Endothelial cell of umbilical vein (primary cell): Measurements from ENCODE around the gene HOXA4. TPM values are rescaled to one million over a fixed set of nuclear protein-coding genes. Genes with fewer than 3 reads are reported as not detected.

ENCODE experiments used
- BruUV-seq: library from RNA; stranded (reverse); fragments of 400-500 nt; replicated peaks from 2 replicates; lab custom pipeline; 2021; lab: Mats Ljungman, UMichigan
- CTCF ChIA-PET: fragments of 300-600, 350-600 bp; sonication (Branson Sonifier 250); formaldehyde crosslinking; loops from one replicate; lab custom pipeline; 2021; ENCODE audit warnings: antibody characterized with exemption, inconsistent platforms; lab: Charles Lee
- POLR2A ChIA-PET: fragments of 300-600, 350-600 bp; sonication (Branson Sonifier 250); formaldehyde crosslinking; loops from one replicate; lab custom pipeline; 2021; ENCODE audit warnings: antibody characterized with exemption, inconsistent platforms; lab: Charles Lee
- DNase-seq: peaks from one replicate; pipeline ENCODE4 v3.0.0-alpha.2; 2011; ENCODE audit warnings: low read depth, low spot score
- FAIRE-seq: peaks from 2 replicates; lab custom pipeline; 2011; peaks lifted over from hg19 to GRCh38; lab: Jason Lieb, UNC
- H2AFZ ChIP-seq: 2 replicates; pipeline ENCODE4 v1.6.0; 2012; ENCODE audit warnings: low read depth, low read length, control low read depth, inconsistent platforms
- H3K27ac ChIP-seq: 2 replicates; pipeline ENCODE4 v1.5.1; 2011; ENCODE audit warnings: low read depth, mild to moderate bottlenecking, control low read depth, low read length, moderate library complexity; ENCODE audit not compliant: insufficient read depth
- H3K27me3 ChIP-seq, 2 experiments: 2 replicates each; pipeline versions ENCODE4 v1.6.0 to v1.6.1; 2011; ENCODE audit warnings: low read length in 2 of 2, mixed read lengths in 1 of 2; ENCODE audit not compliant: control insufficient read depth in 2 of 2, insufficient read depth in 2 of 2
- H3K36me3 ChIP-seq, 2 experiments: 2 replicates in 1 of 2; 3 replicates in 1 of 2; pipeline ENCODE4 v1.5.1; 2011; ENCODE audit warnings: low read length in 2 of 2, mild to moderate bottlenecking in 1 of 2, moderate library complexity in 1 of 2; ENCODE audit not compliant: control insufficient read depth in 2 of 2, insufficient read depth in 2 of 2; ENCODE audit errors: extremely low read depth in 1 of 2
- H3K4me1 ChIP-seq: 3 replicates; pipeline ENCODE4 v1.5.1; 2011; ENCODE audit warnings: mild to moderate bottlenecking, low read length; ENCODE audit not compliant: control insufficient read depth, insufficient read depth; ENCODE audit errors: extremely low read depth
- H3K4me2 ChIP-seq: 2 replicates; pipeline ENCODE4 v1.6.1; 2011; ENCODE audit warnings: low read length, control low read depth, mixed read lengths; ENCODE audit not compliant: insufficient read depth
- H3K4me3 ChIP-seq, 3 experiments: fragments of 200-600 bp in 1 of 3; sonication (generic), shearing (Covaris generic) in 1 of 3; replicated peaks in 1 of 3; 2 replicates each; pipeline ENCODE4 v1.5.1; 2011 to 2016; ENCODE audit warnings: control low read depth in 3 of 3, low read length in 3 of 3, mild to moderate bottlenecking in 2 of 3, inconsistent platforms in 1 of 3, low read depth in 1 of 3, moderate library complexity in 1 of 3; ENCODE audit not compliant: insufficient read depth in 1 of 3
- H3K79me2 ChIP-seq: 2 replicates; pipeline ENCODE4 v1.6.0; 2012; ENCODE audit warnings: low read length, inconsistent platforms; ENCODE audit not compliant: control insufficient read depth, insufficient read depth
- H3K9ac ChIP-seq: replicated peaks from 2 replicates; pipeline ENCODE3; 2011; ENCODE audit warnings: low read length, control low read depth; ENCODE audit not compliant: insufficient read depth; ENCODE audit errors: extremely low read depth
- H3K9me1 ChIP-seq: replicated peaks from 3 replicates; pipeline ENCODE4 v1.6.0; 2011; ENCODE audit warnings: mild to moderate bottlenecking, low read length; ENCODE audit not compliant: control insufficient read depth, insufficient read depth; ENCODE audit errors: extremely low read depth
- H3K9me3 ChIP-seq: replicated peaks from 2 replicates; pipeline ENCODE4 v1.5.1; 2012; ENCODE audit warnings: low read length, inconsistent platforms; ENCODE audit not compliant: control insufficient read depth, insufficient read depth
- H4K20me1 ChIP-seq: replicated peaks from 2 replicates; pipeline ENCODE3; 2011; ENCODE audit warnings: mild to moderate bottlenecking, low read length; ENCODE audit not compliant: control insufficient read depth, insufficient read depth; ENCODE audit errors: extremely low read depth
- EZH2 ChIP-seq: IDR thresholded peaks from 2 replicates; pipeline ENCODE4 v1.6.1; 2012; ENCODE audit warnings: borderline replicate concordance, low read depth, mild to moderate bottlenecking, moderate library complexity, low read length, inconsistent platforms; ENCODE audit not compliant: severe bottlenecking
- FOS ChIP-seq: IDR thresholded peaks from 2 replicates; pipeline ENCODE4 v1.6.1; 2011; ENCODE audit warnings: mild to moderate bottlenecking, low read length, moderate library complexity, borderline replicate concordance; ENCODE audit not compliant: insufficient read depth
- GATA2 ChIP-seq: IDR thresholded peaks from 2 replicates; pipeline ENCODE4 v1.7.0; 2011; ENCODE audit warnings: low read depth, mild to moderate bottlenecking, moderate library complexity, mixed read lengths, low read length; ENCODE audit not compliant: insufficient read length, insufficient read depth
- JUN ChIP-seq: IDR thresholded peaks from 2 replicates; pipeline ENCODE4 v1.6.1; 2011; ENCODE audit warnings: borderline replicate concordance, low read depth; ENCODE audit not compliant: insufficient read length, insufficient read depth
- MYC ChIP-seq: IDR thresholded peaks from one replicate; pipeline ENCODE4 v1.6.1; 2011; ENCODE audit warnings: mild to moderate bottlenecking, low read depth, low read length
- POLR2A ChIP-seq: IDR thresholded peaks from 2 replicates; pipeline ENCODE4 v1.6.1; 2012; ENCODE audit warnings: low read depth, mild to moderate bottlenecking, control low read depth, low read length
- POLR2AphosphoS5 ChIP-seq: IDR thresholded peaks from 2 replicates; pipeline ENCODE4 v1.6.1; 2012; ENCODE audit warnings: low read depth, mild to moderate bottlenecking, control low read depth, low read length, moderate library complexity; ENCODE audit not compliant: insufficient read depth
- dilution Hi-C: fragments of 300-500 bp; cut with MboI; formaldehyde crosslinking; loops from one replicate; pipeline ENCODE4 v1.15.0; 2019; ENCODE audit warnings: low sequenced_read_pairs; ENCODE audit not compliant: extremely low pct_ligation_motif_present
- intact Hi-C: fragments of 100-400 bp; cut with micrococcal nuclease; formaldehyde crosslinking; loops from one replicate; pipeline ENCODE4 v1.10.0; 2022
- polyA plus RNA-seq, 4 experiments: library from polyadenylated mRNA; depleted of rRNA in 3 of 4; stranded (reverse) in 3 of 4; unstranded in 1 of 4; fragments of >200 nt; gene quantifications; 2 replicates each; pipeline versions ENCODE4 v1.2.1 to v1.2.3, GENCODE V29; 2011 to 2012; ENCODE audit warnings: missing spikeins in 1 of 4
- total RNA-seq: library from RNA; stranded (reverse); gene quantifications from 2 replicates; pipeline ENCODE4 v1.2.3, GENCODE V29; 2021
- TF ChIP-seq, protein P1 (sequence below), 2 donors: IDR thresholded peaks; 1 replicate in 1 of 2; 2 replicates in 1 of 2; pipeline ENCODE4 v1.5.1; 2011; ENCODE audit warnings: low read length in 2 of 2, mild to moderate bottlenecking in 2 of 2, moderate library complexity in 2 of 2, control low read depth in 1 of 2, inconsistent platforms in 1 of 2, low read depth in 1 of 2; ENCODE audit not compliant: insufficient read depth in 1 of 2; ENCODE audit errors: extremely low read depth in 1 of 2
- TF ChIP-seq, protein P2 (sequence below): IDR thresholded peaks from 2 replicates; pipeline ENCODE4 v1.6.1; 2011; ENCODE audit not compliant: insufficient read depth, insufficient read length

HOXA4 gene
- total and polyA plus RNA-seq, 2 donors (not counting 3 experiments of a cell fraction or from before 2014, with no cell fraction given), result 4.9 to 8.1 TPM

DNA sequence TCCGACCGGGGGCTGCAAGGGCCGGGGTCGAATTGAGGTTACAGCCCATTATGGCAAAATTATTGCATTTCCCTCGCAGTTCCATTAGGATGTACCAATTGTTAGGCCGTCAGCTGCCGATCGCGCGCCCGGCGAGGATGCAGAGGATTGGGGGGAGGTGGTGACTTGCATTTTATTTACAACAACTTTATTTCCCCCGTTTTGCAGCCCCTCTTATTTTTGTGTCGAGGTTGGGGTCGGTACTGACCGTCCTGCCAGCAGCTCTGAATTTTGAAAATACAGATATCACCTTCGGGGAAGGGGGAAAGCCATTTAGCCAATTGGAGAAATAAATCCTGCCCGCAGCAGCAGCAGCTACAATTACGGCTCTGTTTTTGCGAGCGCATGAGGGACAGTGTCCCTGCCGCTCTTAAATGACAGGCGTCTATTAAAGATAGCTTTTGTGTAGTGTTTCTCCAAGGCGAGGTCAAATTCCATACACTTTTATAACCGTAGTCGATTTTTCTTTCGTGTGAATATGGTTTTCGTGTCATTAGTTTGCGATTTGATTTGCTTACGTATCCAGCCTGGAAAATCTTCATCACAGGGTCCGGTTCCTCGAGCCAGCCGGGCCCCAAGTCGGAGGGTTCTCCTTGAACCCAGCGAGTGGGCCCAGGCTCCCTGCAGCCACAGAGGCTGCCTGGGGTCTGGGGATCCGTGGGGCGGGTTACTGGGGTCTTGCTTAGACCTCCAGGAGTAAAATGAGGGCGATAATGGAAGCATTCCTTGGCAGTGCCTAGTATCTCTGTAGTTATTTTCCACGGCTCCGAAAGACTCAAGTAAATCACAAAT is 13.6 kb upstream of the HOXA4 start:
- peaks cover 0 to 19% of the 10 kb centered on the region in 2 experiments for H3K36me3 ChIP-seq
- H3K27me3 ChIP-seq, result no peaks in the 10 kb centered on the region
- CTCF ChIA-PET, result interaction anchor here (0.7 to 7.0 kb wide), 35 partner anchors 8 to 1251 kb away, joined by 3 to 72 read pairs (median 6); partner anchors contain the start of genes HOXA3, HOXA4 and HOXA7
- no peak for TF ChIP-seq POLR2AphosphoS5
- POLR2A ChIA-PET, result interaction anchor here (0.7 to 1.5 kb wide), 4 partner anchors 14 to 45 kb away, joined by 3 read pairs; partner anchors contain the start of gene HOXA9
- peak overlapping the region; percentile 64 for H3K27ac ChIP-seq
- H4K20me1 ChIP-seq, result no peaks in the 10 kb centered on the region
- H3K9me1 ChIP-seq, result no peaks in the 10 kb centered on the region
- H3K9ac ChIP-seq, result peak overlapping the region; percentile 47
- dilution Hi-C loops, result no loop called here
- H3K4me2 ChIP-seq, result peak overlapping the region; percentile 76
- H3K79me2 ChIP-seq, result peaks cover 97% of the 10 kb centered on the region
- peak overlapping the region; percentile 5 to 23 (median 13) for H3K4me3 ChIP-seq
- intact Hi-C loops, result loop anchor here (1.0 to 5.0 kb wide), 7 partner anchors 17 to 1287 kb away; partner anchors contain the start of gene HOXA9
- FAIRE-seq (no peak), DNase-seq (no peak)
- peaks cover 73% of the 10 kb centered on the region for H3K4me1 ChIP-seq
- no peak overlapping the region for H2AFZ ChIP-seq
- no TSS peak for BruUV-seq
- no peaks in the 10 kb centered on the region for H3K9me3 ChIP-seq

DNA sequence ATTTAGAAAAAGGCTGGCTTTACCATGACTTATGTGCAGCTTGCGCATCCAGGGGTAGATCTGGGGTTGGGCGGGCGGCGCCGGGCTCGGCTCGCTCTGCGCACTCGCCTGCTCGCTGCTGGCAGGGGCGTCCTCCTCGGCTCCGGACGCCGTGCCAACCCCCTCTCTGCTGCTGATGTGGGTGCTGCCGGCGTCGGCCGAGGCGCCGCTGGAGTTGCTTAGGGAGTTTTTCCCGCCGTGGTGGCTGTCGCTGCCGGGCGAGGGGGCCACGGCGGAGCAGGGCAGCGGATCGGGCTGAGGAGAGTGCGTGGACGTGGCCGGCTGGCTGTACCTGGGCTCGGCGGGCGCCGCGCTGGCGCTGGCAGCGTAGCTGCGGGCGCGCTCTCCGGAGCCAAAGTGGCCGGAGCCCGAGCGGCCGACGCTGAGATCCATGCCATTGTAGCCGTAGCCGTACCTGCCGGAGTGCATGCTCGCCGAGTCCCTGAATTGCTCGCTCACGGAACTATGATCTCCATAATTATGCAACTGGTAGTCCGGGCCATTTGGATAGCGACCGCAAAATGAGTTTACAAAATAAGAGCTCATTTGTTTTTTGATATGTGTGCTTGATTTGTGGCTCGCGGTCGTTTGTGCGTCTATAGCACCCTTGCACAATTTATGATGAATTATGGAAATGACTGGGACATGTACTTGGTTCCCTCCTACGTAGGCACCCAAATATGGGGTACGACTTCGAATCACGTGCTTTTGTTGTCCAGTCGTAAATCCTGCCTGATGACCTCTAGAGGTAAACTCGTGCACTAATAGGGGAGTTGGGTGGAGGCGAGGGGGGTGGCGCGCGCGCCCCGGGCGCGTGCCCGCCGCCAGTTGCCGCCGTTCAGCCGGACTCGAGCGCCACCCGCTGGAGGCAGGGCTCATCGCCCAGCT is 12.7 kb upstream of the HOXA4 start, which contains the start of gene HOXA5:
HOXA5 (minus strand) TSS at position 659 of the 927 bp plus-strand sequence; CDS start at position 585, 74 bp downstream.
- peak within 1 kb of the TSS; percentile 84 for H3K9ac ChIP-seq
- DNase-seq (peak; percentile 97), FAIRE-seq (peak; percentile 94)
- H3K27me3 ChIP-seq, result no peaks in the 10 kb centered on the region
- H3K9me3 ChIP-seq, result no peaks in the 10 kb centered on the region
- H3K4me1 ChIP-seq, result peaks cover 73% of the 10 kb centered on the region
- H3K79me2 ChIP-seq, result peaks cover 97% of the 10 kb centered on the region
- no peaks in the 10 kb centered on the region for H3K9me1 ChIP-seq
- H2AFZ ChIP-seq, result no peak within 1 kb of the TSS
- TF ChIP-seq JUN (no peak), EZH2 (no peak), POLR2A (peak; percentile 86), MYC (no peak), GATA2 (no peak), FOS (no peak), POLR2AphosphoS5 (peak; percentile 82)
- TF ChIP-seq, protein P1, sequence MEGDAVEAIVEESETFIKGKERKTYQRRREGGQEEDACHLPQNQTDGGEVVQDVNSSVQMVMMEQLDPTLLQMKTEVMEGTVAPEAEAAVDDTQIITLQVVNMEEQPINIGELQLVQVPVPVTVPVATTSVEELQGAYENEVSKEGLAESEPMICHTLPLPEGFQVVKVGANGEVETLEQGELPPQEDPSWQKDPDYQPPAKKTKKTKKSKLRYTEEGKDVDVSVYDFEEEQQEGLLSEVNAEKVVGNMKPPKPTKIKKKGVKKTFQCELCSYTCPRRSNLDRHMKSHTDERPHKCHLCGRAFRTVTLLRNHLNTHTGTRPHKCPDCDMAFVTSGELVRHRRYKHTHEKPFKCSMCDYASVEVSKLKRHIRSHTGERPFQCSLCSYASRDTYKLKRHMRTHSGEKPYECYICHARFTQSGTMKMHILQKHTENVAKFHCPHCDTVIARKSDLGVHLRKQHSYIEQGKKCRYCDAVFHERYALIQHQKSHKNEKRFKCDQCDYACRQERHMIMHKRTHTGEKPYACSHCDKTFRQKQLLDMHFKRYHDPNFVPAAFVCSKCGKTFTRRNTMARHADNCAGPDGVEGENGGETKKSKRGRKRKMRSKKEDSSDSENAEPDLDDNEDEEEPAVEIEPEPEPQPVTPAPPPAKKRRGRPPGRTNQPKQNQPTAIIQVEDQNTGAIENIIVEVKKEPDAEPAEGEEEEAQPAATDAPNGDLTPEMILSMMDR (IDR thresholded peaks at IDR 0.05; ENCODE audit: extremely low read depth in 1 of 2, insufficient read depth in 1 of 2, low read depth in 1 of 2, low read length in 2 of 2), result peak; percentile 83 to 96
- TF ChIP-seq, protein P2, sequence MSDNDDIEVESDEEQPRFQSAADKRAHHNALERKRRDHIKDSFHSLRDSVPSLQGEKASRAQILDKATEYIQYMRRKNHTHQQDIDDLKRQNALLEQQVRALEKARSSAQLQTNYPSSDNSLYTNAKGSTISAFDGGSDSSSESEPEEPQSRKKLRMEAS, result peak; percentile 93
- BruUV-seq, result TSS peak; percentile 12
- peak within 1 kb of the TSS; percentile 92 for H3K4me2 ChIP-seq
- no peaks in the 10 kb centered on the region for H4K20me1 ChIP-seq
- H3K27ac ChIP-seq, result peak within 1 kb of the TSS; percentile 82
- dilution Hi-C loops (no loop called here), intact Hi-C loops (loop anchor here (1.0 to 5.0 kb wide), 6 partner anchors 18 to 1286 kb away; no protein-coding TSS in a partner anchor)
- peak within 1 kb of the TSS; percentile 29 to 84 (median 65) for H3K4me3 ChIP-seq
- peaks cover 0 to 19% of the 10 kb centered on the region in 2 experiments for H3K36me3 ChIP-seq
- ChIA-PET POLR2A (interaction anchor here (0.7 to 1.5 kb wide), 4 partner anchors 15 to 44 kb away, joined by 3 read pairs; partner anchors contain the start of gene HOXA9), CTCF (interaction anchor here (0.7 to 7.0 kb wide), 32 partner anchors 8 to 1251 kb away, joined by 3 to 72 read pairs (median 7); partner anchors contain the start of genes HOXA3, HOXA4 and HOXA7)
